HG03432 (cell line): ENCODE measurements around the gene TRA2B.
"Not testable (repeated sequence)": the region's sequence is repeated elsewhere in the genome, so short reads cannot be mapped to it uniquely, and the experiment has no call there.

Experiments used
- ATAC-seq: cut with Tn5 transposase; IDR thresholded peaks from one replicate; pipeline ENCODE4 v1.9.1; 2021; ENCODE audit warnings: mild to moderate bottlenecking, moderate library complexity; ENCODE audit not compliant: unreplicated experiment

The TRA2B gene

GRCh38 chr3:185929192-185930151 lies 8.3 kb downstream of the TRA2B start:
- no peak for ATAC-seq

GRCh38 chr3:185928496-185928895 lies 9.3 kb downstream of the TRA2B start:
- ATAC-seq = no peak

- no peak for ATAC-seq
Measured at GRCh38 chr3:185927501-185928200, 10.2 kb downstream of the TRA2B start.

GRCh38 chr3:185926445-185926844 lies 11.4 kb downstream of the TRA2B start:
- ATAC-seq = no peak

- ATAC-seq = no peak
Measured at GRCh38 chr3:185925353-185925752, 12.5 kb downstream of the TRA2B start.

GRCh38 chr3:185924375-185924774 lies 13.4 kb downstream of the TRA2B start:
- ATAC-seq = no peak

- no peak for ATAC-seq
Measured at GRCh38 chr3:185920184-185920583, 17.6 kb downstream of the TRA2B start.

GRCh38 chr3:185916042-185916833 lies 21.6 kb downstream of the TRA2B start:
- ATAC-seq = no peak

GRCh38 chr3:185915642-185916041 lies 22.2 kb downstream of the TRA2B start:
- ATAC-seq = no peak

GRCh38 chr3:185914911-185915629 lies 22.7 kb downstream of the TRA2B start:
- ATAC-seq = no peak

- ATAC-seq = no peak
Measured at GRCh38 chr3:185912929-185913901, 24.6 kb downstream of the TRA2B start.

GRCh38 chr3:185912512-185912911 lies 25.3 kb downstream of the TRA2B start:
- no peak for ATAC-seq

GRCh38 chr3:185911076-185911448 lies 26.8 kb downstream of the TRA2B start:
- ATAC-seq = not testable (repeated sequence)

GRCh38 chr3:185910322-185911075 lies 27.3 kb downstream of the TRA2B start:
- not testable (repeated sequence) for ATAC-seq

- not testable (repeated sequence) for ATAC-seq
Measured at GRCh38 chr3:185909913-185910312, 27.9 kb downstream of the TRA2B start.

GRCh38 chr3:185900228-185900627 lies 37.6 kb downstream of the TRA2B start:
- ATAC-seq = no peak

- no peak for ATAC-seq
Measured at GRCh38 chr3:185896636-185897035, 41.2 kb downstream of the TRA2B start.

- ATAC-seq = no peak
Measured at GRCh38 chr3:185887066-185887465, 50.7 kb downstream of the TRA2B start.

GRCh38 chr3:185884641-185885040 lies 53.2 kb downstream of the TRA2B start:
- ATAC-seq = no peak
